Naive thymus-derived CD8-positive, alpha-beta T cell (primary cell): ENCODE results near the gene DXO. TPM values are rescaled to one million over a fixed set of nuclear protein-coding genes. Genes with fewer than 3 reads are reported as not detected.

Experiments
- ATAC-seq, 2 donors: fragments of 150-1000 bp; cut with Tn5 transposase in 1 of 2; sonication (Bioruptor Pico), chemical (Tn5 transposase) in 1 of 2; 1 replicate in 1 of 2; 2 replicates in 1 of 2; pipeline ENCODE4 v1.10.0; 2021; ENCODE audit warnings: mild to moderate bottlenecking in 2 of 2, moderate library complexity in 2 of 2
- POLR2A ChIA-PET: fragments of 350-600 bp; sonication (Branson Sonifier 250); formaldehyde crosslinking; loops from one replicate; lab custom pipeline; 2021; ENCODE audit warnings: antibody characterized with exemption; lab: Charles Lee
- DNase-seq, 10 donors: peaks; one replicate each; pipeline versions ENCODE4 v3.0.0 to v3.0.0-alpha.2; 2020 to 2022
- H3K27ac Mint-ChIP-seq, 10 donors: one replicate each; pipeline ENCODE4 v1.8.0; 2020 to 2022; ENCODE audit warnings: mild to moderate bottlenecking in 10 of 10, mixed read lengths in 10 of 10, moderate library complexity in 4 of 10, inconsistent platforms in 1 of 10
- H3K27me3 Mint-ChIP-seq, 5 donors: one replicate each; pipeline ENCODE4 v1.8.0; 2021 to 2022; ENCODE audit warnings: mixed read lengths in 5 of 5
- H3K36me3 Mint-ChIP-seq, 3 donors: one replicate each; pipeline ENCODE4 v1.8.0; 2020 to 2022; ENCODE audit warnings: mixed read lengths in 3 of 3, mild to moderate bottlenecking in 2 of 3, inconsistent platforms in 1 of 3
- H3K4me1 Mint-ChIP-seq, 4 donors: one replicate each; pipeline ENCODE4 v1.8.0; 2021 to 2022; ENCODE audit warnings: mixed read lengths in 4 of 4
- H3K4me3 Mint-ChIP-seq, 10 donors: one replicate each; pipeline ENCODE4 v1.8.0; 2020 to 2022; ENCODE audit warnings: mild to moderate bottlenecking in 10 of 10, mixed read lengths in 10 of 10, moderate library complexity in 6 of 10, inconsistent platforms in 1 of 10
- H3K9me3 Mint-ChIP-seq, 9 donors: one replicate each; pipeline ENCODE4 v1.8.0; 2020 to 2022; ENCODE audit warnings: mixed read lengths in 9 of 9, mild to moderate bottlenecking in 3 of 9, inconsistent platforms in 1 of 9, moderate library complexity in 1 of 9
- polyA plus RNA-seq, 3 donors: library from polyadenylated mRNA; unstranded; fragments of 300-500 nt; fragmentation: Illumina TruSeq; gene quantifications; one replicate each; pipeline ENCODE4 v1.2.3, GENCODE V29; 2021
- total RNA-seq, 8 experiments: library from RNA in 2 of 8; stranded (reverse) in 2 of 8; gene quantifications; one replicate each; pipeline ENCODE4 v1.2.3 and lab custom pipeline; 2021 to 2026

The DXO gene
- total and polyA plus RNA-seq, 5 experiments from 2014 or later, result 12.5 to 41.0 (median 16.4) TPM

DNA sequence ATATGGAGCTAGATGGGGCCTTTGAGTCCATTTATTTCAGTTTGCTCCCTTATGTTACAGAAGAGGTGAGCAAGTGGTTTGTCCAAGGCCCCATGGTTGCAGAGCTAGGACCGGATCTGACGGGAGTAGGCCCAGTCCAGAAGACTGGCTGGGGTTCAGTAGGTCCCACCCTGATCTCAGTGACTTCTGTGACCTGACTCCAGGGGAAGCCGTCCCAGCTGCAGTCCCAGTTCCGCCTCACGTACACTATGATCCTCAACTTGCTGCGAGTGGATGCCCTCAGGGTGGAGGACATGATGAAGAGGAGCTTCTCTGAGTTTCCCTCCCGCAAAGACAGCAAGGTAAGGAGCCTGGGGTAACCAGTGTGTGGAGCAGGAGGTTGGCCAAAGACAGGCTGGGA lies 5.4 kb downstream of the DXO start:
- Mint-ChIP-seq H3K4me1 (peaks cover 18 to 39% (median 27%) of the 10 kb centered on the region in 4 donors), H3K4me3 (no peak overlapping the region), H3K36me3 (peaks cover 0 to 78% (median 16%) of the 10 kb centered on the region in 3 donors), H3K9me3 (no peaks in the 10 kb centered on the region), H3K27ac (peak overlapping the region in 3 of 10 donors; percentile 31 to 62 (median 41)), H3K27me3 (no peaks in the 10 kb centered on the region)
- POLR2A ChIA-PET, result interaction anchor here (0.7 kb wide), 1 partner anchor 95 kb away, joined by 3 read pairs; no protein-coding TSS in a partner anchor
- no peak for ATAC-seq
- no peak for DNase-seq

DNA sequence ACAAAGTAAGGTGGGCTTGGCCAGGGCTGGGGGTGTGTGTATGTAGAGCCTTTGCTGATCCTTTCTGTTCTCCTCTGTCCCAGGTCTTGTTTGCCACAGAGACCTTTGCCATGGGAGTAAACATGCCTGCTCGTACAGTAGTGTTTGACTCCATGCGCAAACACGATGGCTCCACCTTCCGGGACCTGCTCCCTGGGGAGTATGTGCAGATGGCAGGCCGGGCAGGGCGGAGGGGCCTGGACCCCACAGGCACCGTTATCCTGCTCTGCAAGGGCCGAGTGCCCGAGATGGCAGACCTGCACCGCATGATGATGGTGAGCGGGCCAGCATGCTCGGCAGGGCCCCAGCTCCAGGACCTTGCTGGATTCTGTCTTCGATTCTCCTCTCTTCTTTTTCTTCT lies 6.2 kb downstream of the DXO start:
- Mint-ChIP-seq H3K9me3 (no peaks in the 10 kb centered on the region), H3K27ac (peak overlapping the region in 3 of 10 donors; percentile 31 to 40 (median 38))

DNA sequence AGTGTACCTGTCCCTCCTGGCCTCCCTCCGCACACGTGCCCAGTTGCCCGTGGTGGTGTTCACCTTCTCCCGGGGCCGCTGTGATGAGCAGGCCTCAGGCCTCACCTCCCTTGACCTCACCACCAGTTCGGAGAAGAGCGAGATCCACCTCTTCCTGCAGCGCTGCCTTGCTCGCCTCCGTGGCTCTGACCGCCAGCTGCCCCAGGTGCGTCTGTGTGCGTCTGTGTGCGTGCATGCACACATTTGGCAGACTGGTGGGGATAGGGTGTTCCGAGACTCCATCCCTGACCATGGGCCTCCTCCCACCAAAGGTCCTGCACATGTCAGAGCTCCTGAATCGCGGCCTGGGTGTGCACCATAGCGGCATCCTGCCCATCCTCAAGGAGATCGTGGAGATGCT lies 8.0 kb downstream of the DXO start:
- Mint-ChIP-seq H3K4me3 (no peak overlapping the region), H3K27me3 (no peaks in the 10 kb centered on the region), H3K36me3 (peaks cover 0 to 79% (median 18%) of the 10 kb centered on the region in 3 donors), H3K4me1 (peaks cover 19 to 48% (median 28%) of the 10 kb centered on the region in 4 donors), H3K27ac (peak overlapping the region in 5 of 10 donors; percentile 36 to 71 (median 61)), H3K9me3 (peaks cover 0 to under 1% (median 0%) of the 10 kb centered on the region in 9 donors)
- DNase-seq (no peak), ATAC-seq (no peak)
- POLR2A ChIA-PET, result interaction anchor here (8.0 kb wide), 1 partner anchor 6 kb away, joined by 119 read pairs; the partner anchor contains the start of gene DXO

More for the DNA sequence above, 6.2 kb downstream of the DXO start:
- POLR2A ChIA-PET, result interaction anchor here (0.7 kb wide), 1 partner anchor 235 kb away, joined by 3 read pairs; no protein-coding TSS in a partner anchor
- ATAC-seq (no peak), DNase-seq (no peak)
- Mint-ChIP-seq H3K36me3 (peaks cover 0 to 86% (median 16%) of the 10 kb centered on the region in 3 donors), H3K27me3 (no peaks in the 10 kb centered on the region), H3K4me3 (no peak overlapping the region), H3K4me1 (peaks cover 15 to 44% (median 26%) of the 10 kb centered on the region in 4 donors)

DNA sequence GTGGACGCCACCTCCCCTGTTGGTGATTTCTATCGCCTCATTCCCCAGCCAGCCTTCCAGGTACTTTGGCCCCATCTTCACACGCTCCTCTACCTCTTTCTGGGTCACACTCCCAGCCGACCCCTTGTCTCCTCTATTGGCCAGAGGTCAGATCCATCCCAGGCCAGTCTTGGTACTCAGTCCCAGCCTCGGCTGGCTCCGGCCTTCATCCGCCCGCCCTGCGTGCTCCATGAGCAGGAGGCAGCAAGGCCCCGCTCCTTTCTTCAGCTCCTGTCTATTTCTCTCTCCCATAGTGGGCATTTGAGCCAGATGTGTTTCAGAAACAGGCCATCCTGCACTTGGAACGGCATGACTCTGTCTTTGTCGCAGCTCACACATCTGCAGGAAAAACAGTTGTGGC lies 10.3 kb downstream of the DXO start:
- Mint-ChIP-seq H3K4me1 (peaks cover 29 to 53% (median 40%) of the 10 kb centered on the region in 4 donors), H3K9me3 (peaks cover 0 to 1% (median 0%) of the 10 kb centered on the region in 9 donors), H3K36me3 (peaks cover 0 to 67% (median 18%) of the 10 kb centered on the region in 3 donors), H3K4me3 (peak overlapping the region in 2 of 10 donors; percentile 5 to 24), H3K27me3 (no peaks in the 10 kb centered on the region), H3K27ac (peak overlapping the region in 4 of 10 donors; percentile 48 to 99 (median 78))
- ATAC-seq (no peak), DNase-seq (no peak)
- POLR2A ChIA-PET, result interaction anchor here (8.0 kb wide), 1 partner anchor 9 kb away, joined by 119 read pairs; the partner anchor contains the start of gene DXO

DNA sequence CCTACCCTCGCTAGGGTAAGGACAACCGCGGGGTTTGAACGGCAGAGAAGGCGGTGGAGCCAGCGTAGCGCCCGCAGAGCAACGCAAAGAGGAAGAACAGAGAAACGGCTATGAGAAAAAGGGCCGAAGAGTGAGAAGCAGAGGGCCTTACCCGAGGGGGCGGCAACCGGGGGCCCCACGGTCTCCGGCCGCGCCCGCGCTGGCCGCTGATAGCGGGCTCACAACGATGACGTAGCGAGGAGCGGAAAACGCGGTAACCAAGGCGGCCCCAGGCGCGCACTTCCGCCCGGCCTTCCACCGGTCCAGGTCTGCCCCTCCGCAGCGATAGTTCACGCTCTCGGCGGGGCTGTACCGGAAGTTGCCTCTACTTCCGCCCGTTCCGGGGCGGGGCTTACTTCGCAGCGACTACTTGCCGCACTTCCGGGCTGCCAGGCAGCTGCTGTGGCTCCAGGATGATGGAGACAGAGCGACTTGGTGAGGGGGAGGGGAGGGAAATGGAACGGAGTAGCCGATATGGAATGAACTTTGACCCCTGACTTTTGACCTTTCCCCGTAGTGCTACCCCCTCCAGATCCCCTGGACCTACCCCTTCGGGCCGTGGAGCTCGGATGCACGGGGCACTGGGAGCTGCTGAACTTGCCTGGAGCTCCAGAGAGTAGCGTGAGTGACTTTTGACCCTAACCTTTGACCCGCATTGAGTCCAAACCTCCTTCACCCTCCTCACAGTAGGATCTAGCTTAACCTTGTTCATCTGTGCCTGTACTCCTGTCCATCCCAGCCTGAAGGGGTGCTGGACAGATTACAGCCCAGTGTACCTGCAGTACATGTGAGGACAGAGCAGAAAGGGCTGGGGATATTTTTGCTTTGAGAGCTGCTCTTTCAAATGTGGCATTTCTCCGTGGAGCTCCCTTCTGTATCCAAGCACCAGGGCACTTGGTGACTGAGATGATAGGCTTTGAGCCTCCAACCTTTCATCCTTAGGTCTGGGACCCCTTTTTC lies 12.9 kb downstream of the DXO start, which contains the start of the genes NELFE and SKIC2:
Gene NELFE (minus strand): TSS at position 231 of the 999 bp plus-strand sequence. CDS start 525 bp downstream, outside the sequence.
Gene SKIC2 (plus strand): TSS at position 435 of the 999 bp plus-strand sequence. CDS start 18 bp downstream, at position 453.
- Mint-ChIP-seq H3K9me3 (peaks cover 0 to 1% (median 0%) of the 10 kb centered on the region in 9 donors), H3K27ac (peak within 1 kb of the TSS; percentile 94 to 99 (median 98)), H3K36me3 (peaks cover 0 to 67% (median 20%) of the 10 kb centered on the region in 3 donors), H3K27me3 (no peaks in the 10 kb centered on the region), H3K4me1 (peaks cover 27 to 53% (median 40%) of the 10 kb centered on the region in 4 donors), H3K4me3 (peak within 1 kb of the TSS; percentile 92 to 97 (median 96))
- peak; percentile 95 to 99 (median 98) for DNase-seq
- POLR2A ChIA-PET, result interaction anchor here (0.6 to 8.0 kb wide), 12 partner anchors 11 to 627 kb away, joined by 3 to 119 read pairs (median 4); partner anchors contain the start of genes ATF6B, C6orf47, DDX39B and DXO
- peak; percentile 96 to 98 for ATAC-seq

DNA sequence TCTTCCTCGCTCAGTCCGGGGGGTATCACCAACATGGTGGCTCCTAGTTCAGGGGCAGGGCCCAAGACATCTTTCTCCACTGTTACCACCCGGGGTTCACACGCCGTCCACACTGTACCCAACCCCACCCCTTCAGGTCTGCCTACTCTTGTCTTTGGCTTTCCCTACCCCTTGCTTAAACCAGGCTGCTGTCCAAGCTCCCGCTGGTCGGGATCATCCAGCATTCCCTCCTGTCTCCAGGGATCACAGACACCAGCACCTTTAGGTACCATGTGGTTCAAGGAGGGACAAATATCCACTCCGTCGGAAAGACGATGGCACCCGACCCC lies 13.6 kb downstream of the DXO start:
- ATAC-seq (peak; percentile 1 to 4), DNase-seq (no peak)
- Mint-ChIP-seq H3K27ac (peak overlapping the region; percentile 48 to 99 (median 98)), H3K4me1 (peaks cover 27 to 53% (median 40%) of the 10 kb centered on the region in 4 donors), H3K9me3 (peaks cover 0 to 1% (median 0%) of the 10 kb centered on the region in 9 donors), H3K36me3 (peaks cover 2 to 69% (median 25%) of the 10 kb centered on the region in 3 donors), H3K4me3 (peak overlapping the region; percentile 92 to 97 (median 96)), H3K27me3 (no peaks in the 10 kb centered on the region)
- POLR2A ChIA-PET, result interaction anchor here (1.0 to 8.0 kb wide), 8 partner anchors 12 to 417 kb away, joined by 4 to 119 read pairs (median 6); partner anchors contain the start of genes ATF6B, DDX39B, DXO and EHMT2

DNA sequence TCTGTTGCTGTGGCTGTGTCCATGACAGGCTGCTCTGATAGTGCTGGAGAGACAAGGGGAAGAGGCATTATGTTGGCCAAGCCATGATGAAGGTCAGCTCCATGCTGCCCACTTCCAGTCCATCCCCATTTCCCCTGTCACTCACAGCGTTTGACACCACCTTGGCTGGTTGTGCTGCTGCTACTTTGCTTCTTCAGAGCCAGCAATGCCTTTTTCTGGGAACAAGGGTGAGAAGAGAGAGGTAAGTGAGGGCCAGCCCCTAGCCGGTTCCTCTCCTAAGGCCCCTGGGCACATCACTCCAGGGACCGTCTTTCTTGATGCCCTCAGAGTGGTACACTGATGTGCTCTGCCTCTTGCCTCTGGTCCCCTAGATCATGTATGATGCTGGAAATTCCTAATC lies 15.1 kb downstream of the DXO start:
- Mint-ChIP-seq H3K36me3 (peaks cover 4 to 64% (median 19%) of the 10 kb centered on the region in 3 donors), H3K27ac (peak overlapping the region in 5 of 10 donors; percentile 19 to 96 (median 55)), H3K9me3 (peaks cover 0 to 1% (median 0%) of the 10 kb centered on the region in 9 donors), H3K27me3 (no peaks in the 10 kb centered on the region), H3K4me3 (peak overlapping the region in 3 of 10 donors; percentile 92 to 96 (median 95)), H3K4me1 (peaks cover 23 to 45% (median 37%) of the 10 kb centered on the region in 4 donors)
- ATAC-seq (no peak), DNase-seq (no peak)
- POLR2A ChIA-PET, result interaction anchor here (2.1 to 8.0 kb wide), 2 partner anchors 13 to 58 kb away, joined by 6 to 119 read pairs; partner anchors contain the start of gene DXO

DNA sequence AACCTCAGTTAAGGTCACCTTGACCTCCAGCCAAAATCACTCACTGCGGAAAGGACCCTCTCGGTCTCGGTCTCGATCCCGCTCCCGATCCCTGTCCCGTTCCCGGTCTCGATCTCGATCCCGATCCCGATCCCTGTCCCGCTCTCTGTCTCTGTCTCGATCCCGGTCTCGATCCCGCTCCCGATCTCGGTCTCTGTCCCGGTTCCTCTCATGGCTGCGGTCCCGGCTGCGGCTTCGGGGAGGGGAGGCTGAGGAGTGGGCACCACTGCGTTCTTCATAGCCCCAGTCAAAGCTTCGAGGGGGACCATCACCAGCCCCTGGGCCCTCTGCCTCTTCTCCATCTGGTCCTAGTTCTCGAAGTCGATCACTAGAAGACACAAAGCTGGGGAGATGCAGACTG lies 17.4 kb downstream of the DXO start:
- DNase-seq, result no peak
- peak overlapping the region in 4 of 10 donors; percentile 32 to 73 (median 58) for H3K27ac Mint-ChIP-seq
- H3K36me3 Mint-ChIP-seq, result peaks cover 4 to 51% (median 17%) of the 10 kb centered on the region in 3 donors
- H3K9me3 Mint-ChIP-seq, result peaks cover 0 to 1% (median 0%) of the 10 kb centered on the region in 9 donors
- no peaks in the 10 kb centered on the region for H3K27me3 Mint-ChIP-seq
- POLR2A ChIA-PET, result no interaction called here
- peak overlapping the region in 2 of 10 donors; percentile 22 to 56 for H3K4me3 Mint-ChIP-seq
- H3K4me1 Mint-ChIP-seq, result peaks cover 12 to 24% (median 22%) of the 10 kb centered on the region in 4 donors
- ATAC-seq, result no peak

DNA sequence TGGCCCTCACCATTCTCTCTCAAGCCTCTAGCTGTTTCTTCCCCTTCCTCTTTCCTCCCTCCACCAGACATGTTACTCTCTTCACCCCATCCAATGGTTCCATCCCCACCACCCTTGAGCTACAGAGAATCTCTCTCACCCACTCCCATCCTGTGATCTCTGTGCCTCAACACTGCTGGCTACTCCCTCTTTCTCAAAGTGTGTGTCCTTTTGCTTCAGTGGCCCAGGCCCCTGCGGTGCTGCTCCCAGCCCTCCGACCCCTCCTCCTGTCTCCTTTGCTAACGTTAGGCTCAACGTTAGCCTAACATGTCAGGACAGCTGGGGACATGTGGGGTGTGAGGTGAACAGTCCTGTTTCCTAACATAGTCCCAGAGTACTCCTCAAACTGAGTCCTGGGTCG lies 19.0 kb downstream of the DXO start:
- Mint-ChIP-seq H3K9me3 (no peaks in the 10 kb centered on the region), H3K27ac (peak overlapping the region in 7 of 10 donors; percentile 15 to 81 (median 36)), H3K4me1 (peaks cover 8 to 15% (median 9%) of the 10 kb centered on the region in 4 donors), H3K36me3 (peaks cover 4 to 51% (median 15%) of the 10 kb centered on the region in 3 donors), H3K27me3 (no peaks in the 10 kb centered on the region), H3K4me3 (no peak overlapping the region)
- DNase-seq (no peak), ATAC-seq (peak in 1 of 2 donors; percentile 10)
- POLR2A ChIA-PET, result interaction anchor here (1.0 kb wide), 1 partner anchor 49 kb away, joined by 3 read pairs; no protein-coding TSS in a partner anchor

DNA sequence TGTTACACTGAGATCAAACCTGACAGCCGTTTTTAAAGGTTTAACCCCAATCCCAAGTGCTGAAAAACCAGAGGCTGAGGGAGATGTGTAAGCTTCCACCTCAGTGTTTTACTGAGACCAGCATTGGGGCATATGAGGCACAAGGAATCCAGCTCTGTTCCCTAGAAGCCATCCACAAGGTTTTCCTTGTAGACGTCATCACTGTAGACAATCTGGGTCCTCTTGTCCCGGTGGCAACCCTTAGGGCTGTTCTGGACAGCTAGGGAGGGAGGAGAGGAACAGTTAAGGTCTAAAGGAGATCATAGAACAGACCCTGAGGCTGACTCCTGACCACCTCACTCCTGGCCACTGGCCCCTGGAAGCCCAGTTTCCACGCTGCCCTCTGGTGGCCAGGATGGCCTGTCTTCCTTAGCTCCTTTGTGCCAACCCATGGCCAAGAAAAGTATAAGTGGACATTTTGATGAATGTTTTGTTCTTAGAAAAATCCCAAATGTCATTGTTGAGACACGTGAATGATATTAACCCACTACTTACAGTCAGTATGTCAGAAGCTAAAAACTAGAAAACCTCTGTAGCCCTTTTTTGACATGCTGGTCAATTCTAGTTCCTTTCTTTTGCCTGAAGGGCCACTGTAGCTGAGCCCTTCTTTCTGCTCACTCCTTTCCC lies 19.7 kb downstream of the DXO start:
- ATAC-seq, result peak; percentile 25 to 48
- no peaks in the 10 kb centered on the region for H3K27me3 Mint-ChIP-seq
- peak in 1 of 10 donors; percentile 64 for DNase-seq
- peaks cover 2 to 14% (median 4%) of the 10 kb centered on the region in 4 donors for H3K4me1 Mint-ChIP-seq
- peak overlapping the region in 5 of 10 donors; percentile 29 to 81 (median 41) for H3K27ac Mint-ChIP-seq
- POLR2A ChIA-PET, result interaction anchor here (0.8 to 1.0 kb wide), 2 partner anchors 48 to 225 kb away, joined by 3 read pairs; no protein-coding TSS in a partner anchor
- peaks cover 4 to 51% (median 15%) of the 10 kb centered on the region in 3 donors for H3K36me3 Mint-ChIP-seq
- no peaks in the 10 kb centered on the region for H3K9me3 Mint-ChIP-seq
- H3K4me3 Mint-ChIP-seq, result no peak overlapping the region

DNA sequence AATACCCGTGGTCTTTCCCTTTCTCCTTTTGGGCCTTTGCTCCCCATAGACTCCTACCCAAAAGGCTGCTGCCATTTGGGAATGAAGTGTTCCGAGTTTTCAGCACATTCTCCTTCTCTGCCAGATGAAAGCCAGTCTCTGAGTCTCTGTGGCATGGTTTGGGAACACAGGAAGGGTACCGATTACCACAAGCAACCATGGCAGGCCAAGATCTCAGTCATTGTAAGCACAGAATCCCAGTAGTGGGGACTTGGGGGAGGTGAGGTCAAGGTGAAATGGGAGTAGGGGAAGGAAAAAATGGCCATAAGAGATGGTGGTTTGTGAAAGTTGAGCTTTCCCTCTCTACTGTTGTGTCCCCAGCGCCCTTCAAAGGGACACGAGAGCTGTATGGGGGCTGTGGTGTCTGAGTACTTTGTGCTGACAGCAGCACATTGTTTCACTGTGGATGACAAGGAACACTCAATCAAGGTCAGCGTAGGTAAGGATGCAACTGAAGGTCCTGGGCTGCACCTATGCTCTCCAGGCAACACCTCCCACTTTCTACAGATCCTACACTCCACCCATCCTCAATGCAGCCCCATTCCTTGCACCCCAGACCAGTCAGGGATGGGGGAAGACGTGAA lies 21.9 kb downstream of the DXO start:
- H3K4me3 Mint-ChIP-seq, result no peak overlapping the region
- peaks cover 0 to 1% (median 0%) of the 10 kb centered on the region in 5 donors for H3K27me3 Mint-ChIP-seq
- peak overlapping the region in 5 of 10 donors; percentile 0 to 82 (median 27) for H3K27ac Mint-ChIP-seq
- DNase-seq (peak in 1 of 10 donors; percentile 13), ATAC-seq (no peak)
- H3K4me1 Mint-ChIP-seq, result peaks cover 0 to 13% (median 1%) of the 10 kb centered on the region in 4 donors
- H3K9me3 Mint-ChIP-seq, result no peaks in the 10 kb centered on the region
- POLR2A ChIA-PET, result no interaction called here
- H3K36me3 Mint-ChIP-seq, result peaks cover 4 to 29% (median 12%) of the 10 kb centered on the region in 3 donors
